NCI-H2171 treated with DMSO at 0.1 percent for 48 hours (cell line): Measurements from ENCODE around the gene SMIM10L1.

ENCODE experiments used
- DNase-seq: peaks from one replicate; lab custom pipeline; 2025; lab: John Stamatoyannopoulos, UW

Gene SMIM10L1

GRCh38 chr12:11186837-11187236 lies 15.8 kb downstream of the SMIM10L1 start, which contains the start of gene TAS2R42:
TSS of gene TAS2R42 (minus strand) at chr12:11186937. CDS start at chr12:11186937, 0 bp downstream.
- DNase-seq = no peak

- DNase-seq = no peak
These were observed 31.8 kb downstream of the SMIM10L1 start for GRCh38 chr12:11202811-11203210.

GRCh38 chr12:11204173-11204572 lies 33.2 kb downstream of the SMIM10L1 start:
- no peak for DNase-seq

GRCh38 chr12:11209113-11209512 lies 38.1 kb downstream of the SMIM10L1 start:
- no peak for DNase-seq
